CD4-positive, alpha-beta T cell (primary cell): ENCODE results near the gene PRKCQ. TPM values are rescaled to one million over a fixed set of nuclear protein-coding genes. Genes with fewer than 3 reads are reported as not detected.

ENCODE experiments used
- ATAC-seq: fragments of 200-7000 bp; cut with Tn5 transposase; one replicate; pipeline ENCODE4 v1.10.0; 2022; ENCODE audit warnings: mild to moderate bottlenecking; ENCODE audit not compliant: poor library complexity
- CTCF ChIA-PET: fragments of 350-600 bp; sonication (Branson Sonifier 250); formaldehyde crosslinking; loops from one replicate; lab custom pipeline; 2021; ENCODE audit warnings: antibody characterized with exemption, inconsistent platforms; lab: Charles Lee
- POLR2A ChIA-PET: fragments of 350-600 bp; sonication (Branson Sonifier 250); formaldehyde crosslinking; loops from one replicate; lab custom pipeline; 2021; ENCODE audit warnings: antibody characterized with exemption, inconsistent platforms; lab: Charles Lee
- DNase-seq, 14 experiments: peaks; one replicate each; pipeline ENCODE4 v3.0.0-alpha.2; 2013 to 2020; ENCODE audit warnings: mixed read lengths in 2 of 14
- H3K27ac ChIP-seq, 2 donors: one replicate each; pipeline versions ENCODE4 v1.5.1 to v1.7.0; 2013; ENCODE audit warnings: low read length in 2 of 2, low read depth in 1 of 2, mild to moderate bottlenecking in 1 of 2
- H3K27me3 ChIP-seq, 2 experiments: 1 replicate in 1 of 2; 2 replicates in 1 of 2; pipeline versions ENCODE4 v1.6.1 to v1.7.0; 2013; ENCODE audit warnings: low read length in 2 of 2, control low read depth in 1 of 2, mild to moderate bottlenecking in 1 of 2, moderate library complexity in 1 of 2; ENCODE audit not compliant: insufficient read depth in 2 of 2, control insufficient read depth in 1 of 2
- H3K36me3 ChIP-seq: one replicate; pipeline ENCODE4 v1.6.1; 2013; ENCODE audit warnings: low read length, control low read depth; ENCODE audit not compliant: insufficient read depth
- H3K4me1 ChIP-seq: one replicate; pipeline ENCODE4 v1.6.1; 2013; ENCODE audit warnings: low read length, control low read depth; ENCODE audit not compliant: insufficient read depth
- H3K4me3 ChIP-seq: one replicate; pipeline ENCODE4 v1.5.1; 2013; ENCODE audit warnings: mild to moderate bottlenecking, low read length, moderate library complexity
- H3K9me3 ChIP-seq, 2 experiments: 1 replicate in 1 of 2; 2 replicates in 1 of 2; pipeline versions ENCODE4 v1.6.1 to v1.7.0; 2013; ENCODE audit warnings: low read length in 2 of 2, mild to moderate bottlenecking in 2 of 2, control low read depth in 1 of 2, moderate library complexity in 1 of 2; ENCODE audit not compliant: control insufficient read depth in 1 of 2, insufficient read depth in 1 of 2
- H3K27ac Mint-ChIP-seq: one replicate; pipeline ENCODE4 v1.8.0; 2020; ENCODE audit warnings: mixed read lengths
- H3K27me3 Mint-ChIP-seq: one replicate; pipeline ENCODE4 v1.8.0; 2021; ENCODE audit warnings: mixed read lengths
- H3K36me3 Mint-ChIP-seq: one replicate; pipeline ENCODE4 v1.8.0; 2021; ENCODE audit warnings: low read depth, mixed read lengths
- H3K4me1 Mint-ChIP-seq: one replicate; pipeline ENCODE4 v1.8.0; 2021; ENCODE audit warnings: low read depth, mixed read lengths
- H3K4me3 Mint-ChIP-seq: one replicate; pipeline ENCODE4 v1.8.0; 2020; ENCODE audit warnings: mild to moderate bottlenecking, mixed read lengths
- H3K9me3 Mint-ChIP-seq: one replicate; pipeline ENCODE4 v1.8.0; 2020; ENCODE audit warnings: mixed read lengths
- intact Hi-C, 2 experiments: fragments of 100-400 bp; cut with DNase I in 1 of 2; cut with micrococcal nuclease in 1 of 2; formaldehyde crosslinking; loops; one replicate each; pipeline versions ENCODE4 v1.15.1 to v1.9.0; 2023 to 2025; cut with DNase I, micrococcal nuclease
- total RNA-seq, 174 experiments: library from RNA in 2 of 174; stranded (reverse) in 2 of 174; gene quantifications; one replicate each; pipeline ENCODE4 v1.2.3 and lab custom pipeline; 2021 to 2026
- TF ChIP-seq, protein P1 (sequence below): fragments of 200-600 bp; IDR thresholded peaks from one replicate; pipeline ENCODE4 v1.8.0; 2022; ENCODE audit warnings: antibody characterized with exemption, mild to moderate bottlenecking

The PRKCQ gene
- total RNA-seq, 2 experiments from 2014 or later = 43.4 to 43.9 TPM

DNA sequence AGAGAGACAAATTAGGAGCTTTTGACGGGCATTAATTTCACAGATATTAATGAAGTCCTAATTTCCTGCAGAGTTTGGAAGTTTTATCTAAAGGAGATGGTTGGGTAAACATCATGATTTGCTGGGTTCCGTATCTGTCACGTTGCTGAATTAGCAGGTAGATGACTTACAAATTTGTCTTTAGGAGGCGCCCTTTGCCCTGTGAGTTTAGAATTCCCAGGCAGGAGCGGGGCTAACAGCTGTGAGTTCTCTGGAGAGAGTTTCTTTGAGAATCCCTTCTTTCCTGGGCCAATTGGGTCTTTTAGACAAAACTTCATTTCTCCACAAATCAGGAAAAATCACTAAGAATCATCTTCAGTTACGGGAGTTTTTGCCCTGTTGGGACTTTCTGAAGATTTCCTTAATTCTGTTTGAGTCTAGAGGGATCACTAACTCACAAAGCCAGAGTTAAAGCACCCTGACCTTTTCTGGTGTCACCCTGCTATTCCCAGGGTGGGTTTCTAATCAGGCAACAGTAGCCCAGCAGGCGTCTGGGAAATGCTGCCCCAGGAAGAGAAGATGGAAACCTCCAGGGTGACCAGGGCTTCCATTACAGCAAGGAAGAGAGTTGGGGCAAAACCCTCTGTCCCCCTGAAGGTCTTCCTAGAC, 63.7 kb downstream of the PRKCQ start:
- H3K36me3 ChIP-seq = peaks cover 51% of the 10 kb centered on the region
- H3K4me3 ChIP-seq = no peak overlapping the region
- DNase-seq (no peak), ATAC-seq (no peak)
- TF ChIP-seq, protein P1, sequence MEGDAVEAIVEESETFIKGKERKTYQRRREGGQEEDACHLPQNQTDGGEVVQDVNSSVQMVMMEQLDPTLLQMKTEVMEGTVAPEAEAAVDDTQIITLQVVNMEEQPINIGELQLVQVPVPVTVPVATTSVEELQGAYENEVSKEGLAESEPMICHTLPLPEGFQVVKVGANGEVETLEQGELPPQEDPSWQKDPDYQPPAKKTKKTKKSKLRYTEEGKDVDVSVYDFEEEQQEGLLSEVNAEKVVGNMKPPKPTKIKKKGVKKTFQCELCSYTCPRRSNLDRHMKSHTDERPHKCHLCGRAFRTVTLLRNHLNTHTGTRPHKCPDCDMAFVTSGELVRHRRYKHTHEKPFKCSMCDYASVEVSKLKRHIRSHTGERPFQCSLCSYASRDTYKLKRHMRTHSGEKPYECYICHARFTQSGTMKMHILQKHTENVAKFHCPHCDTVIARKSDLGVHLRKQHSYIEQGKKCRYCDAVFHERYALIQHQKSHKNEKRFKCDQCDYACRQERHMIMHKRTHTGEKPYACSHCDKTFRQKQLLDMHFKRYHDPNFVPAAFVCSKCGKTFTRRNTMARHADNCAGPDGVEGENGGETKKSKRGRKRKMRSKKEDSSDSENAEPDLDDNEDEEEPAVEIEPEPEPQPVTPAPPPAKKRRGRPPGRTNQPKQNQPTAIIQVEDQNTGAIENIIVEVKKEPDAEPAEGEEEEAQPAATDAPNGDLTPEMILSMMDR = peak; percentile 22
- ChIA-PET POLR2A (interaction anchor here (0.6 to 1.8 kb wide), 6 partner anchors 27 to 65 kb away, joined by 3 to 7 read pairs (median 4); no protein-coding TSS in a partner anchor), CTCF (interaction anchor here (0.9 to 3.7 kb wide), 12 partner anchors 14 to 151 kb away, joined by 3 to 14 read pairs (median 5); no protein-coding TSS in a partner anchor)
- no peaks in the 10 kb centered on the region for H3K9me3 ChIP-seq
- intact Hi-C loops = loop anchor here (2.0 to 5.0 kb wide), 5 partner anchors 46 to 131 kb away; no protein-coding TSS in a partner anchor
- H3K4me1 ChIP-seq = peaks cover 59% of the 10 kb centered on the region
- peak overlapping the region; percentile 76 for H3K27ac Mint-ChIP-seq
- peak overlapping the region; percentile 4 for H3K4me3 Mint-ChIP-seq
- H3K4me1 Mint-ChIP-seq = peaks cover 93% of the 10 kb centered on the region
- no peaks in the 10 kb centered on the region for H3K27me3 Mint-ChIP-seq
- peak overlapping the region in 1 of 2 donors; percentile 42 for H3K27ac ChIP-seq
- no peaks in the 10 kb centered on the region for H3K27me3 ChIP-seq
- peaks cover 66% of the 10 kb centered on the region for H3K36me3 Mint-ChIP-seq
- no peaks in the 10 kb centered on the region for H3K9me3 Mint-ChIP-seq

DNA sequence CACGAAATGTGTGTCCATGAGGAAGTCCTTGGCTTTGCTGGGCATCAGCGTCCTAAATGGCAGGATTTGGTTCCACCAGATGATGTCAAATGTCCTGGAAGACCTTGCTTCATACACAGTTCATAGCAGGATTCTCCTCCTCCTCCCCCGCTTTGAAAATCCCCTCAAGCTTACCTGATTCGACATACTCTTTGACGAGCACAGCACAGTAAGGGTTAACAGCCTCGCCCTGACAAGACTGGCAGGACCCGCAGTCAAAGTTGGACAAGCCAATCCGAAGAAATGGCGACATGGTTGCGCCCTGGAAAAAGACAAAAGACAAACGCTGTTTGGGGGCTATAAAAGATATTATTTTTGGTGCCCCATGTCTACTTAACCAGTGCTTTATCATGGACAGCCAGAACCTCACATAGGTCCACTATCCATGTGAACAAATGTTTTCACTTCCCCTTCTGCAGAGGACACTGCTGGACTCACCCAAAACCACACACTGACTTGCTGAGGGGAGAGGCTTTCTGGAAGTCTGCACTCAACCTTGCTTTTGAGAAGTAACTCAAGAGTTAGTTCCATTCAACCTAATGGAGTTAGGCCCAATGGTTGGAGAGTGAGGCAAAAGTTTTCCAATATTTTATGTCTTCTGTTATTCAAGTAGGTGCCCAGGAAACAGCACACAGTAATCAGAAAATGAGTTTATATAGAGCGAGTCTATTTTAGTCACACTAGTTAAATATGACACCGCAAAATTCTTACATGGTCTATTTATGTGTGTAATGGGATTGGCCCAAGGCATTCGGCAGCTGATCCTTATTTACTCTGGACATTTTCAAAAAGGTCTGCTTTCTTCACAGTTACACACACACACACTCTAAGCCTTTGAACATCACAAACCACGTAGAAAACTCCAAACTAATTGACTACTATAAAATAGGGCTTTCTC, 65.0 kb downstream of the PRKCQ start:
- Mint-ChIP-seq H3K36me3 (peaks cover 66% of the 10 kb centered on the region), H3K9me3 (no peaks in the 10 kb centered on the region), H3K4me1 (peaks cover 89% of the 10 kb centered on the region), H3K27me3 (no peaks in the 10 kb centered on the region), H3K4me3 (no peak overlapping the region), H3K27ac (peak overlapping the region; percentile 76)
- TF ChIP-seq, protein P1 = no peak
- ChIA-PET CTCF (interaction anchor here (0.9 to 3.7 kb wide), 4 partner anchors 15 to 153 kb away, joined by 3 to 14 read pairs (median 6); no protein-coding TSS in a partner anchor), POLR2A (interaction anchor here (0.6 to 2.2 kb wide), 3 partner anchors 41 to 73 kb away, joined by 3 to 7 read pairs (median 4); no protein-coding TSS in a partner anchor)
- ATAC-seq (no peak), DNase-seq (no peak)
- intact Hi-C loops = loop anchor here (5.0 kb wide), 4 partner anchors 38 to 132 kb away; no protein-coding TSS in a partner anchor
- H3K27ac ChIP-seq = no peak overlapping the region
- no peaks in the 10 kb centered on the region for H3K9me3 ChIP-seq
- H3K4me3 ChIP-seq = no peak overlapping the region
- peaks cover 52% of the 10 kb centered on the region for H3K4me1 ChIP-seq
- no peaks in the 10 kb centered on the region for H3K27me3 ChIP-seq
- H3K36me3 ChIP-seq = peaks cover 52% of the 10 kb centered on the region

DNA sequence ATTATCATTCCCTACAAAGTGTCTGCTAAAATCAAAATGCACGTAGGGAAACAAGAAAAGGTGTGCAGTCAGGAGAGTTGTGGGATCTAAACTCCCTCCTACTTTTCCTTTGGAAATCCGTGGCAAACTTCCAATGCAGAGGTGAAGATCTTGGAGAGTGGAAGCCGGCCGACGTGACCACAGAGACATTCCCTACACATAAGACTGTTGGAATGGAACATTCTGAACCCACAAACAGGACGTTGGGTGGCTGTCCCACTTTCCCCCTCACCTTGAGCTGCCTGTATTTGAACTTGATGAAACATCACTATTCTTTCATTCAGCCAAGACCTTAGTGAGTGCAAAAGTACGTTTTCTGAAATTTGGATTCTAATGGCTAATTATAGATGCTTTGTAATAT, 65.9 kb downstream of the PRKCQ start:
- Histone ChIP-seq H3K36me3 (peaks cover 58% of the 10 kb centered on the region), H3K4me1 (peaks cover 43% of the 10 kb centered on the region), H3K27ac (no peak overlapping the region), H3K9me3 (no peaks in the 10 kb centered on the region), H3K4me3 (no peak overlapping the region), H3K27me3 (no peaks in the 10 kb centered on the region)
- Mint-ChIP-seq H3K9me3 (no peaks in the 10 kb centered on the region), H3K4me1 (peaks cover 79% of the 10 kb centered on the region), H3K4me3 (no peak overlapping the region), H3K36me3 (peaks cover 69% of the 10 kb centered on the region), H3K27me3 (no peaks in the 10 kb centered on the region), H3K27ac (peak overlapping the region; percentile 76)
- CTCF ChIA-PET = no interaction called here
- TF ChIP-seq, protein P1 = no peak
- ATAC-seq (no peak), DNase-seq (no peak)
- POLR2A ChIA-PET = interaction anchor here (2.2 kb wide), 1 partner anchor 40 kb away, joined by 7 read pairs; no protein-coding TSS in a partner anchor
- intact Hi-C loops = loop anchor here in 1 of 2 experiments (5.0 kb wide), 1 partner anchor 37 kb away; no protein-coding TSS in a partner anchor
